GM21423 (cell line): ENCODE data around the gene MLLT6.

Experiments
- ATAC-seq: cut with Tn5 transposase; IDR thresholded peaks from one replicate; pipeline ENCODE4 v1.9.1; 2021; ENCODE audit warnings: mild to moderate bottlenecking, moderate library complexity; ENCODE audit not compliant: unreplicated experiment

The MLLT6 gene

GRCh38 chr17:38706505-38707216 lies 1.6 kb downstream of the MLLT6 start:
- ATAC-seq = no peak

GRCh38 chr17:38707678-38708351 lies 2.7 kb downstream of the MLLT6 start:
- ATAC-seq = no peak

GRCh38 chr17:38709104-38709820 lies 4.2 kb downstream of the MLLT6 start:
- no peak for ATAC-seq

- no peak for ATAC-seq
Observed at GRCh38 chr17:38709864-38710603, 5.0 kb downstream of the MLLT6 start.

GRCh38 chr17:38710604-38710962 lies 5.5 kb downstream of the MLLT6 start:
- ATAC-seq = no peak

- ATAC-seq = no peak
Observed at GRCh38 chr17:38710985-38711384, 5.9 kb downstream of the MLLT6 start.

GRCh38 chr17:38711792-38712571 lies 6.9 kb downstream of the MLLT6 start:
- ATAC-seq = no peak

- ATAC-seq = no peak
Observed at GRCh38 chr17:38712593-38712992, 7.5 kb downstream of the MLLT6 start.

- no peak for ATAC-seq
Observed at GRCh38 chr17:38713456-38714075, 8.5 kb downstream of the MLLT6 start.

- no peak for ATAC-seq
Observed at GRCh38 chr17:38715216-38715943, 10.3 kb downstream of the MLLT6 start.

GRCh38 chr17:38716368-38717005 lies 11.4 kb downstream of the MLLT6 start:
- no peak for ATAC-seq

GRCh38 chr17:38717139-38717745 lies 12.2 kb downstream of the MLLT6 start:
- ATAC-seq = no peak

GRCh38 chr17:38719289-38719942 lies 14.3 kb downstream of the MLLT6 start:
- no peak for ATAC-seq

- ATAC-seq = no peak
Observed at GRCh38 chr17:38719943-38720641, 15.0 kb downstream of the MLLT6 start.

- no peak for ATAC-seq
Observed at GRCh38 chr17:38720941-38721340, 15.9 kb downstream of the MLLT6 start.

- no peak for ATAC-seq
Observed at GRCh38 chr17:38721802-38722201, 16.7 kb downstream of the MLLT6 start.

- no peak for ATAC-seq
Observed at GRCh38 chr17:38724337-38724988, 19.4 kb downstream of the MLLT6 start.
